GM18526 (cell line): Measurements from ENCODE around the gene MISFA.
A peak's percentile ranks its signal among the peaks of the same experiment; 100 is the strongest.

Experiments
- POLR2A ChIP-seq: IDR thresholded peaks from 3 replicates; pipeline ENCODE4 v1.6.1; 2011; ENCODE audit not compliant: insufficient read length; ENCODE audit errors: extremely low read depth

MISFA gene

DNA sequence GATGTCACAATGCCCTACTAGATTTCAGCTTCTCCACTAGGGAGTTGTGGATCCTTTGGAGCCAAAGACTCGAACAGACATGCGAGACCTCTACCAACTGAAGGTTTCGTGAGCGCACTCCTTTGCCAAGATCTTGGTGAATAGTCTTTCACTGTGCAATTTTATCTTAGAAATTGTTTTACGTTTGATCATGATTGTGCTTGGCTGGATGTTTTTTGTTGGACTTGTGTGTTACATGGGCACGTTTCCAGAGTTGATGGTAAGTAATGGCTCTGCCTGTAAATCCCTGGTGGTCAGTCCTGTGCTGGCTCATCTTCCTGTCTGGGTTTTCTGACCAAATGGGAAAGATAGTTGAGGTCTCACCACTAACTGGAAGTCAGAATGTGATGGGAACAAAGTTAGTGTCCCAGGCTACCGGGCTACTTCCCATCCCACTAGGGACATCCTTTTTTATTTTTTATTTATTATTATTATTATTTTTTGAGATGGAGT, at the start of gene MISFA:
Gene MISFA, plus strand, starts transcription at position 51 of the 492 bp plus-strand sequence. Its CDS starts 140 bp downstream, at position 191.
- no peak for TF ChIP-seq POLR2A

- no peak for TF ChIP-seq POLR2A
These were observed 36.4 kb upstream of the MISFA start for GRCh38 chr11:18563090-18563730.

DNA sequence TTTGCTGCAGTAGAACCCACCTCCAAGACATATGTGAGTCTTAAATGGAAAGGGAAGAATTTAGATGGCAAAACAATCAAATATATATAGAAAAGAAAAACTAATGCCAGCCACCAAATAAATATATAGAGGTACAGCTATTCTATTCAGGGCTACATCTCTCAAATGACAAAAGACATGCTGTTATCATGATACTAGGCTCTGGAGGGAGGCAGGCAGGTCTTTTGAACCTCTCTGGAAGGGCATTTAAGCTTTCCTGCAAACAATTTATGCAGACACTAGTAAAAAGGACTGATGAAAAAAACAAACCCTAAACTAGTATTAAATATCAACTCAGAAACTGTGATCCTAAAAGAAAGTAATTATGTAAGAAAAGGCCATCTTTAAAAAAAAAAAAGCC, 35.4 kb upstream of the MISFA start:
- TF ChIP-seq POLR2A, result no peak

GRCh38 chr11:18566406-18566805, 33.2 kb upstream of the MISFA start:
- TF ChIP-seq POLR2A, result no peak

- no peak for TF ChIP-seq POLR2A
These were observed 32.5 kb upstream of the MISFA start for GRCh38 chr11:18567081-18567480.

DNA sequence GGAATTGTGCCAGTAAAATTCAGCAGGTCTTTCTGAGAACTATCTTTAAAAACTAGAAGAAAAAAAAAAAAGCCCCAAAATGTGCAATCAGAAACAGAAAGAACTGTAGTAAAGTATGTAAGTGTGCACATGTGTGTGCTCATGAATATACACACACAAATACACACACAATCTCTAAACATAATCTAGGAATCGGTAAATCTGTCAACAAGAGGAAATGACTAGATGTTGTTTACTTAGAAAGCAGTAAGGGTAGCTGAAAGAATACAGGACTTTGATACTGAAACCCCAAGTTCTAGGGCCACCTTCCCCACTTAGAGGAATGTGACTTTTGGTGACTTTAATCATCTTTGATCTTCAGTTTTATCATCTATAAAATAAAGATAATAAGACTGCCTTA, 24.2 kb upstream of the MISFA start:
- no peak for TF ChIP-seq POLR2A

- no peak for TF ChIP-seq POLR2A
These were observed 20.5 kb upstream of the MISFA start for GRCh38 chr11:18578975-18579598.

DNA sequence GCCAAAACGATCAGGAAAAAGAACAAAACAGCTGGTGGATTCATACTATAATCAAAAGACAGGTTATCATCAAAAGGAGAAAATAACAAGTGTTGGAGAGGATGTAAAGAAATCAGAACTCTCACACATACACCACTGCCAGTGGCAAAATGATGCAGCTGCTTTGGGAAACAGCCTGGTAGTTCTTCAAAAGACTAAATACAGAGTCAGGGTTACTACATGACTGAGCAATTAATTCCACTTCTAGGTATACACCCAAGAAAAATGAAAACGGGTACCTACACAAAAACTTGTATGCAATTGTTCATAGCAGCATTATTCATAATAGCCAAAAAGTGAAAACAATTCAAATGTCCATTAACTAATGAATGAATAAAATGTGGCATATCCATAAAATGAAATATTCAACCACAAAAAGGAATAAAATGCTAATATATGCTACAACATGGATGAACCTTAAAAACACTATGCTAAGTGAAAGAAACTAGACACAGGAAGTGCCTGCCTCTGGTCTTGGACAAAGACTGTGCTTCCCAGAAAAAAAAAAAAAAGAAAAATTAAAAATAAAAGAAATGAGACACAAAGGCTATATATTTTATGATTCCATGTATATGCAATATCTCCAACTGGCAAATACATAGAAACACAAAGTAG, 19.3 kb upstream of the MISFA start:
- TF ChIP-seq POLR2A, result no peak

DNA sequence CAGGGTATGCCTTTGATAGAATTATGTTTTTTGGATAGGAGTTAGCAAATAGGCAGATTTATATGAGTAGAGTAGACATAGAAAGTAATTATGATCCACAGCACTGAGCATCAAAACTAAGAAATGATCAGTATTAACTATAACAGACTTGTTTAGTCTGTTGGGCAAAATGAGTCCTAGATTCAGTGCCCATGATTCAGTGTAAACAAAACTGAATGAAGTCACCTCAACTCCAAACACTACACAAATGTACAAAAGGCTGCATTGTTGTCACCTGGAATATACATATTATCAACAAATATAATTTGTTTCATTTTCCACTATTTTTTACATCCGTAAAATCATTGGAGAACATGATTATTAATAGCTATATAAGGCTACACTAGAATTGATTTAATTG, 17.8 kb upstream of the MISFA start:
- TF ChIP-seq POLR2A, result no peak

DNA sequence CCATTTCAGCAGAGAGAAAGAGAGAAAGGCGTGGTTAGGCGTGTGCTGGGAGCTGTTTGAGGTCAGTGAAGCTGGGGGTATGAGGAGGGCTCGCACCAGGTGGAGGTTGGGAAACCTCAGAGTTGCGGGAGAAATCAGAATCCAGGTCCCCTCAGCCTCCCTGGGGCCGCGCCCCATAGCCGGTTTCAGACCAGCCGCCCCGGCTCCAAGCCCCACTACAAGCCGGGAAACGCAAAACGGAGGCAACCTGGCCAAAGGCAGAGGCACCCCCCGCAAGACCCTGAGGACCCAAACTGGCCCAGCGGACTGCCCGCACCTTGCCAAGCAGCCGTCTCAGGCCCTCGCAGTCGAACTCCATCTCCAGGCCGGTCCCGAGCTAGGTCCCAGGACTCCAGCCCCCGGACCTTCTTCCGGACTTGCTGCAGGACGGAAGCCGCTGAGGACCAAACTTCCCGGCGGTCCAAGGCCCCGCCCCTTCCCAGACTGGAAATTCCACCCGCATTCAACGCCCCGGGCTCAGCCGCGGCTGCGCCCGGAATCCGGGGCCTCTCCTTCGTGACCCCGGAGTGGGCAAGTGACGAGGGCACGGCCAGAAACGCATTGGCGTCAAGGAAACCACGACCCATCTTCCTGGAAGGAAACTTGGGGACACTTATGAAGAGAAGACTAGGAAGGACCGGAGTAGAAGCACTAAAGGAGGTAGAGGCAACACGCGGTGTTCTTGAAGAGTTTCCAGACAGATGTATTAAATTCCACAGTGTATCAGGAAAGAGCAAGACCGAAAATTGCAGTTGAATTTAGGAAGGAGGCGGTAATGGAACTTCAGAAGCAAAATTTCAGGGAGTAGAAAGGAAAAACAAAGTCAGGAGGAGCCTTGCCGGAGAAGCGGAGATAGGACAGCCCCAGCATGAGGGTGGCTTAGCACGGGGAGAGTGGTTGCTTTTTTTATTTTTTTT, 11.0 kb upstream of the MISFA start, which contains the start of gene UEVLD:
Gene UEVLD, minus strand, starts transcription at position 438 of the 956 bp plus-strand sequence. Its CDS starts 80 bp downstream, at position 358.
- peak; percentile 76 for TF ChIP-seq POLR2A

GRCh38 chr11:18590571-18590970, 9.0 kb upstream of the MISFA start:
- TF ChIP-seq POLR2A, result no peak

GRCh38 chr11:18594999-18595749, 4.4 kb upstream of the MISFA start:
- TF ChIP-seq POLR2A, result no peak

- TF ChIP-seq POLR2A, result no peak
These were observed 1.5 kb downstream of the MISFA start for GRCh38 chr11:18600915-18601569.

- no peak for TF ChIP-seq POLR2A
These were observed 8.8 kb downstream of the MISFA start for GRCh38 chr11:18608376-18608775.

DNA sequence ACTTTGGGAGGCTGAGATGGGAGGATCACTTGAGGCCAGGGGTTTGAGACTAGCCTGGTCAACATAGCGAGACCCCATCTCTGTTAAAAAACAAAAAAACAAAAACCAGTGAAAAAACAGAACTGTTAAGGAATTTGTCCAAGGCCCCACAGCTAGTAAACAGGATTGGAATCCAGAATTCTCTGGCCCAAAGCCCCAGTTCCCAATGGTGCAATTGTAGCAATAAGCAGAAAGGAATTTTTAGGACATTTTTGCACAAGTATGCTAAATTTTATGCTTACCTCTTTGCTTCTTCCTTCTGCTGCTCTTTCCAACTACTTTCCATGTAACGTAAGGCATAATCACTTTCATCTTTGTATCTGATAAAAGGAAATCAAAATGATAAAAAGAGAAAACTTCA, 11.6 kb downstream of the MISFA start:
- TF ChIP-seq POLR2A, result no peak
